Activated naive CD8-positive, alpha-beta T cell (primary cell): ENCODE measurements around the gene KANSL1.

Experiments
- H3K27ac Mint-ChIP-seq: one replicate; pipeline ENCODE4 v1.8.0; 2021; ENCODE audit warnings: mixed read lengths
- H3K27me3 Mint-ChIP-seq: one replicate; pipeline ENCODE4 v1.8.0; 2021; ENCODE audit warnings: mixed read lengths
- H3K36me3 Mint-ChIP-seq: one replicate; pipeline ENCODE4 v1.8.0; 2021; ENCODE audit warnings: mixed read lengths
- H3K4me1 Mint-ChIP-seq: one replicate; pipeline ENCODE4 v1.8.0; 2021; ENCODE audit warnings: low read depth, mixed read lengths
- H3K4me3 Mint-ChIP-seq: one replicate; pipeline ENCODE4 v1.8.0; 2021; ENCODE audit warnings: mild to moderate bottlenecking, mixed read lengths
- H3K9me3 Mint-ChIP-seq: one replicate; pipeline ENCODE4 v1.8.0; 2021; ENCODE audit warnings: low read depth, mixed read lengths

The KANSL1 gene

GRCh38 chr17:46082257-46082656, 111.0 kb downstream of the KANSL1 start:
- Mint-ChIP-seq H3K4me3 (no peak overlapping the region), H3K9me3 (no peaks in the 10 kb centered on the region), H3K4me1 (peaks cover 67% of the 10 kb centered on the region), H3K36me3 (peaks cover 8% of the 10 kb centered on the region), H3K27me3 (no peaks in the 10 kb centered on the region), H3K27ac (peak overlapping the region; percentile 83)

- Mint-ChIP-seq H3K27me3 (no peaks in the 10 kb centered on the region), H3K27ac (peak overlapping the region; percentile 56), H3K9me3 (no peaks in the 10 kb centered on the region), H3K4me1 (peaks cover 60% of the 10 kb centered on the region), H3K36me3 (peaks cover 9% of the 10 kb centered on the region), H3K4me3 (no peak overlapping the region)
Observed at GRCh38 chr17:46081018-46081320, 112.3 kb downstream of the KANSL1 start.

GRCh38 chr17:46080118-46081017, 112.9 kb downstream of the KANSL1 start:
- Mint-ChIP-seq H3K4me1 (peaks cover 57% of the 10 kb centered on the region), H3K9me3 (no peaks in the 10 kb centered on the region), H3K36me3 (peaks cover 9% of the 10 kb centered on the region), H3K27ac (no peak overlapping the region), H3K4me3 (no peak overlapping the region), H3K27me3 (no peaks in the 10 kb centered on the region)

- Mint-ChIP-seq H3K36me3 (peaks cover 9% of the 10 kb centered on the region), H3K27ac (peak overlapping the region; percentile 80), H3K9me3 (no peaks in the 10 kb centered on the region), H3K4me3 (no peak overlapping the region), H3K4me1 (peaks cover 49% of the 10 kb centered on the region), H3K27me3 (no peaks in the 10 kb centered on the region)
Observed at GRCh38 chr17:46078675-46079074, 114.6 kb downstream of the KANSL1 start.

GRCh38 chr17:46074540-46074939, 118.7 kb downstream of the KANSL1 start:
- Mint-ChIP-seq H3K27me3 (no peaks in the 10 kb centered on the region), H3K4me1 (peaks cover 42% of the 10 kb centered on the region), H3K9me3 (no peaks in the 10 kb centered on the region), H3K4me3 (no peak overlapping the region), H3K36me3 (peaks cover 5% of the 10 kb centered on the region), H3K27ac (no peak overlapping the region)

GRCh38 chr17:46072998-46073397, 120.2 kb downstream of the KANSL1 start:
- H3K4me3 Mint-ChIP-seq = no peak overlapping the region
- peaks cover 39% of the 10 kb centered on the region for H3K4me1 Mint-ChIP-seq

GRCh38 chr17:46071796-46072195, 121.4 kb downstream of the KANSL1 start:
- no peaks in the 10 kb centered on the region for H3K27me3 Mint-ChIP-seq
- peak overlapping the region; percentile 69 for H3K27ac Mint-ChIP-seq
- no peaks in the 10 kb centered on the region for H3K9me3 Mint-ChIP-seq
- peaks cover 38% of the 10 kb centered on the region for H3K4me1 Mint-ChIP-seq
- no peak overlapping the region for H3K4me3 Mint-ChIP-seq
- peaks cover 4% of the 10 kb centered on the region for H3K36me3 Mint-ChIP-seq

More at GRCh38 chr17:46072998-46073397, 120.2 kb downstream of the KANSL1 start:
- Mint-ChIP-seq H3K9me3 (no peaks in the 10 kb centered on the region), H3K36me3 (peaks cover 5% of the 10 kb centered on the region), H3K27me3 (no peaks in the 10 kb centered on the region), H3K27ac (peak overlapping the region; percentile 18)

GRCh38 chr17:46064460-46064859, 128.8 kb downstream of the KANSL1 start:
- peak overlapping the region; percentile 56 for H3K27ac Mint-ChIP-seq
- no peaks in the 10 kb centered on the region for H3K9me3 Mint-ChIP-seq
- peaks cover 17% of the 10 kb centered on the region for H3K4me1 Mint-ChIP-seq
- no peak overlapping the region for H3K4me3 Mint-ChIP-seq
- no peaks in the 10 kb centered on the region for H3K27me3 Mint-ChIP-seq
- peaks cover 4% of the 10 kb centered on the region for H3K36me3 Mint-ChIP-seq

GRCh38 chr17:46063241-46063640, 130.0 kb downstream of the KANSL1 start:
- H3K4me1 Mint-ChIP-seq = peaks cover 28% of the 10 kb centered on the region
- H3K9me3 Mint-ChIP-seq = no peaks in the 10 kb centered on the region
- no peak overlapping the region for H3K4me3 Mint-ChIP-seq
- peaks cover 4% of the 10 kb centered on the region for H3K36me3 Mint-ChIP-seq
- no peaks in the 10 kb centered on the region for H3K27me3 Mint-ChIP-seq
- H3K27ac Mint-ChIP-seq = peak overlapping the region; percentile 19

GRCh38 chr17:46061435-46061834, 131.8 kb downstream of the KANSL1 start:
- Mint-ChIP-seq H3K9me3 (no peaks in the 10 kb centered on the region), H3K27me3 (no peaks in the 10 kb centered on the region), H3K36me3 (peaks cover 4% of the 10 kb centered on the region), H3K27ac (no peak overlapping the region), H3K4me1 (peaks cover 41% of the 10 kb centered on the region), H3K4me3 (no peak overlapping the region)

- peaks cover 2% of the 10 kb centered on the region for H3K36me3 Mint-ChIP-seq
- H3K4me3 Mint-ChIP-seq = no peak overlapping the region
- peaks cover 43% of the 10 kb centered on the region for H3K4me1 Mint-ChIP-seq
- no peaks in the 10 kb centered on the region for H3K9me3 Mint-ChIP-seq
- H3K27ac Mint-ChIP-seq = peak overlapping the region; percentile 72
- no peaks in the 10 kb centered on the region for H3K27me3 Mint-ChIP-seq
Observed at GRCh38 chr17:46060461-46060860, 132.8 kb downstream of the KANSL1 start.

GRCh38 chr17:46059486-46059885, 133.7 kb downstream of the KANSL1 start:
- Mint-ChIP-seq H3K4me3 (no peak overlapping the region), H3K27ac (peak overlapping the region; percentile 72), H3K9me3 (no peaks in the 10 kb centered on the region), H3K27me3 (no peaks in the 10 kb centered on the region), H3K36me3 (peaks cover 4% of the 10 kb centered on the region), H3K4me1 (peaks cover 44% of the 10 kb centered on the region)

- H3K36me3 Mint-ChIP-seq = peaks cover 7% of the 10 kb centered on the region
Observed at GRCh38 chr17:46057366-46057765, 135.9 kb downstream of the KANSL1 start.

GRCh38 chr17:46056800-46057304, 136.4 kb downstream of the KANSL1 start:
- Mint-ChIP-seq H3K27me3 (no peaks in the 10 kb centered on the region), H3K4me3 (peak overlapping the region; percentile 4), H3K27ac (peak overlapping the region; percentile 90), H3K36me3 (peaks cover 7% of the 10 kb centered on the region), H3K4me1 (peaks cover 54% of the 10 kb centered on the region), H3K9me3 (no peaks in the 10 kb centered on the region)

More at GRCh38 chr17:46057366-46057765, 135.9 kb downstream of the KANSL1 start:
- Mint-ChIP-seq H3K4me1 (peaks cover 50% of the 10 kb centered on the region), H3K4me3 (no peak overlapping the region), H3K27me3 (no peaks in the 10 kb centered on the region), H3K9me3 (no peaks in the 10 kb centered on the region), H3K27ac (peak overlapping the region; percentile 90)

- Mint-ChIP-seq H3K4me3 (peak overlapping the region; percentile 22), H3K27ac (peak overlapping the region; percentile 86), H3K36me3 (peaks cover 18% of the 10 kb centered on the region), H3K9me3 (no peaks in the 10 kb centered on the region), H3K27me3 (no peaks in the 10 kb centered on the region), H3K4me1 (peaks cover 59% of the 10 kb centered on the region)
Observed at GRCh38 chr17:46053911-46054534, 139.2 kb downstream of the KANSL1 start.
